IPS-20b (cell line): ENCODE measurements around the gene DLG4.

Experiments used
- H3K27ac ChIP-seq: one replicate; pipeline ENCODE4 v1.5.1; 2013; ENCODE audit warnings: low read length
- H3K27me3 ChIP-seq: 2 replicates; pipeline ENCODE4 v1.6.1; 2013; ENCODE audit warnings: mild to moderate bottlenecking, low read length, inconsistent platforms; ENCODE audit not compliant: insufficient read depth
- H3K36me3 ChIP-seq: 2 replicates; pipeline ENCODE4 v1.6.1; 2013; ENCODE audit warnings: low read depth, mild to moderate bottlenecking, inconsistent platforms, low read length, moderate library complexity; ENCODE audit not compliant: insufficient read depth
- H3K4me1 ChIP-seq: 2 replicates; pipeline ENCODE4 v1.6.1; 2013; ENCODE audit warnings: mild to moderate bottlenecking, control low read depth, inconsistent platforms, low read length, moderate library complexity; ENCODE audit not compliant: insufficient read depth
- H3K4me3 ChIP-seq: 2 replicates; pipeline ENCODE4 v1.5.1; 2013; ENCODE audit warnings: mild to moderate bottlenecking, low read length, inconsistent platforms
- H3K9ac ChIP-seq: 2 replicates; pipeline ENCODE4 v1.6.1; 2013; ENCODE audit warnings: low read depth, mild to moderate bottlenecking, inconsistent platforms, low read length, moderate library complexity
- H3K9me3 ChIP-seq: 2 replicates; pipeline ENCODE4 v1.6.1; 2013; ENCODE audit warnings: mild to moderate bottlenecking, low read depth, low read length, inconsistent platforms; ENCODE audit not compliant: insufficient read depth

DLG4 gene

GRCh38 chr17:7207120-7208001 lies 12.3 kb downstream of the DLG4 start:
- Histone ChIP-seq H3K9me3 (no peaks in the 10 kb centered on the region), H3K27me3 (no peaks in the 10 kb centered on the region), H3K4me3 (peak overlapping the region; percentile 66; the same call in 1 of the 2 replicates), H3K4me1 (peaks cover 24% of the 10 kb centered on the region; the same call in 1 of the 2 replicates), H3K27ac (no peak overlapping the region), H3K36me3 (peaks cover 17% of the 10 kb centered on the region), H3K9ac (peak overlapping the region; percentile 50; the same call in 1 of the 2 replicates)

GRCh38 chr17:7205561-7205960 lies 14.1 kb downstream of the DLG4 start:
- H3K27ac ChIP-seq = no peak overlapping the region
- peaks cover 33% of the 10 kb centered on the region for H3K36me3 ChIP-seq
- peaks cover 15% of the 10 kb centered on the region; the same call in 1 of the 2 replicates for H3K4me1 ChIP-seq
- no peaks in the 10 kb centered on the region for H3K9me3 ChIP-seq
- H3K9ac ChIP-seq = peak overlapping the region; percentile 32; the same call in 1 of the 2 replicates
- no peaks in the 10 kb centered on the region for H3K27me3 ChIP-seq
- peak overlapping the region; percentile 66 for H3K4me3 ChIP-seq

- H3K9ac ChIP-seq = peak overlapping the region; percentile 32; the same call in 1 of the 2 replicates
- no peaks in the 10 kb centered on the region for H3K9me3 ChIP-seq
- peaks cover 13% of the 10 kb centered on the region; the same call in 1 of the 2 replicates for H3K4me1 ChIP-seq
- H3K27ac ChIP-seq = peak overlapping the region; percentile 66
- no peaks in the 10 kb centered on the region for H3K27me3 ChIP-seq
- H3K36me3 ChIP-seq = peaks cover 35% of the 10 kb centered on the region
- H3K4me3 ChIP-seq = peak overlapping the region; percentile 66
These were observed 14.7 kb downstream of the DLG4 start for GRCh38 chr17:7204828-7205461.

- H3K4me3 ChIP-seq = peak overlapping the region; percentile 66; the same call in 1 of the 2 replicates
These were observed 15.3 kb downstream of the DLG4 start for GRCh38 chr17:7204336-7204735.

GRCh38 chr17:7203391-7203790 lies 16.2 kb downstream of the DLG4 start:
- H3K9ac ChIP-seq = no peak overlapping the region
- H3K9me3 ChIP-seq = no peaks in the 10 kb centered on the region
- H3K4me1 ChIP-seq = peaks cover 10% of the 10 kb centered on the region; the same call in 1 of the 2 replicates
- no peaks in the 10 kb centered on the region for H3K27me3 ChIP-seq
- H3K4me3 ChIP-seq = no peak overlapping the region
- H3K27ac ChIP-seq = no peak overlapping the region
- H3K36me3 ChIP-seq = peaks cover 38% of the 10 kb centered on the region

More at GRCh38 chr17:7204336-7204735, 15.3 kb downstream of the DLG4 start:
- Histone ChIP-seq H3K27me3 (no peaks in the 10 kb centered on the region), H3K9me3 (no peaks in the 10 kb centered on the region), H3K9ac (peak overlapping the region; percentile 32; the same call in 1 of the 2 replicates), H3K27ac (peak overlapping the region; percentile 66), H3K4me1 (peaks cover 13% of the 10 kb centered on the region; the same call in 1 of the 2 replicates), H3K36me3 (peaks cover 38% of the 10 kb centered on the region)

GRCh38 chr17:7196651-7197401 lies 22.8 kb downstream of the DLG4 start:
- Histone ChIP-seq H3K36me3 (peaks cover 69% of the 10 kb centered on the region), H3K4me1 (no peaks in the 10 kb centered on the region), H3K9ac (no peak overlapping the region), H3K4me3 (no peak overlapping the region), H3K27ac (no peak overlapping the region), H3K27me3 (no peaks in the 10 kb centered on the region), H3K9me3 (no peaks in the 10 kb centered on the region)

GRCh38 chr17:7195971-7196370 lies 23.7 kb downstream of the DLG4 start:
- H3K27me3 ChIP-seq = no peaks in the 10 kb centered on the region
- H3K36me3 ChIP-seq = peaks cover 66% of the 10 kb centered on the region
- no peaks in the 10 kb centered on the region for H3K4me1 ChIP-seq
- H3K4me3 ChIP-seq = no peak overlapping the region
- H3K9me3 ChIP-seq = no peaks in the 10 kb centered on the region
- no peak overlapping the region for H3K9ac ChIP-seq
- no peak overlapping the region for H3K27ac ChIP-seq

GRCh38 chr17:7192271-7192937 lies 27.2 kb downstream of the DLG4 start:
- no peaks in the 10 kb centered on the region for H3K9me3 ChIP-seq

GRCh38 chr17:7191571-7192270 lies 27.9 kb downstream of the DLG4 start:
- Histone ChIP-seq H3K27me3 (no peaks in the 10 kb centered on the region), H3K27ac (no peak overlapping the region), H3K9ac (no peak overlapping the region), H3K9me3 (no peaks in the 10 kb centered on the region), H3K4me3 (no peak overlapping the region), H3K4me1 (no peaks in the 10 kb centered on the region), H3K36me3 (peaks cover 54% of the 10 kb centered on the region)

More at GRCh38 chr17:7192271-7192937, 27.2 kb downstream of the DLG4 start:
- Histone ChIP-seq H3K9ac (no peak overlapping the region), H3K27me3 (no peaks in the 10 kb centered on the region), H3K36me3 (peaks cover 61% of the 10 kb centered on the region), H3K27ac (no peak overlapping the region), H3K4me3 (no peak overlapping the region), H3K4me1 (no peaks in the 10 kb centered on the region)

- Histone ChIP-seq H3K4me1 (no peaks in the 10 kb centered on the region), H3K9ac (no peak overlapping the region), H3K27ac (no peak overlapping the region), H3K4me3 (no peak overlapping the region), H3K36me3 (peaks cover 48% of the 10 kb centered on the region), H3K27me3 (no peaks in the 10 kb centered on the region), H3K9me3 (no peaks in the 10 kb centered on the region)
These were observed 28.6 kb downstream of the DLG4 start for GRCh38 chr17:7191069-7191468.
